Activated CD8-positive, alpha-beta T cell treated with anti-CD3 and anti-CD28 coated beads for 36 hours (primary cell): ENCODE measurements around the gene TRABD2A. TPM values are rescaled to one million over a fixed set of nuclear protein-coding genes. Genes with fewer than 3 reads are reported as not detected.

Source experiments
- ATAC-seq: fragments of 200-7000 bp; cut with Tn5 transposase; one replicate; pipeline ENCODE4 v1.10.0; 2021; ENCODE audit warnings: mild to moderate bottlenecking, moderate library complexity
- CTCF ChIA-PET: fragments of 350-600 bp; sonication (Branson Sonifier 250); formaldehyde crosslinking; loops from one replicate; lab custom pipeline; 2021; ENCODE audit warnings: antibody characterized with exemption; lab: Charles Lee
- POLR2A ChIA-PET: fragments of 350-600 bp; sonication (Branson Sonifier 250); formaldehyde crosslinking; loops from one replicate; lab custom pipeline; 2021; ENCODE audit warnings: antibody characterized with exemption; lab: Charles Lee
- DNase-seq: peaks from one replicate; pipeline ENCODE4 v3.0.0-alpha.2; 2020
- H3K27ac Mint-ChIP-seq: one replicate; pipeline ENCODE4 v1.8.0; 2021; ENCODE audit warnings: mild to moderate bottlenecking, mixed read lengths
- H3K27me3 Mint-ChIP-seq: one replicate; pipeline ENCODE4 v1.8.0; 2021; ENCODE audit warnings: mixed read lengths
- H3K36me3 Mint-ChIP-seq: one replicate; pipeline ENCODE4 v1.8.0; 2021; ENCODE audit warnings: low read depth, mixed read lengths
- H3K4me1 Mint-ChIP-seq: one replicate; pipeline ENCODE4 v1.8.0; 2021; ENCODE audit warnings: low read depth, mixed read lengths
- H3K4me3 Mint-ChIP-seq: one replicate; pipeline ENCODE4 v1.8.0; 2021; ENCODE audit warnings: mild to moderate bottlenecking, moderate library complexity, mixed read lengths
- H3K9me3 Mint-ChIP-seq: one replicate; pipeline ENCODE4 v1.8.0; 2021; ENCODE audit warnings: mixed read lengths
- intact Hi-C: fragments of 100-400 bp; cut with micrococcal nuclease; formaldehyde crosslinking; loops from one replicate; pipeline ENCODE4 v1.10.0; 2022
- total RNA-seq, 2 experiments: library from RNA; stranded (reverse); gene quantifications; one replicate each; pipeline ENCODE4 v1.2.3, GENCODE V29; 2021
- TF ChIP-seq, protein P1 (sequence below): fragments of 200-600 bp; IDR thresholded peaks from one replicate; pipeline ENCODE4 v1.8.0; 2022; ENCODE audit warnings: antibody characterized with exemption, mild to moderate bottlenecking

TRABD2A gene
- total RNA-seq, 2 experiments from 2014 or later, result 56.3 to 56.4 TPM

GRCh38 chr2:84894131-84894586, 13.3 kb upstream of the TRABD2A start:
- TF ChIP-seq, protein P1, sequence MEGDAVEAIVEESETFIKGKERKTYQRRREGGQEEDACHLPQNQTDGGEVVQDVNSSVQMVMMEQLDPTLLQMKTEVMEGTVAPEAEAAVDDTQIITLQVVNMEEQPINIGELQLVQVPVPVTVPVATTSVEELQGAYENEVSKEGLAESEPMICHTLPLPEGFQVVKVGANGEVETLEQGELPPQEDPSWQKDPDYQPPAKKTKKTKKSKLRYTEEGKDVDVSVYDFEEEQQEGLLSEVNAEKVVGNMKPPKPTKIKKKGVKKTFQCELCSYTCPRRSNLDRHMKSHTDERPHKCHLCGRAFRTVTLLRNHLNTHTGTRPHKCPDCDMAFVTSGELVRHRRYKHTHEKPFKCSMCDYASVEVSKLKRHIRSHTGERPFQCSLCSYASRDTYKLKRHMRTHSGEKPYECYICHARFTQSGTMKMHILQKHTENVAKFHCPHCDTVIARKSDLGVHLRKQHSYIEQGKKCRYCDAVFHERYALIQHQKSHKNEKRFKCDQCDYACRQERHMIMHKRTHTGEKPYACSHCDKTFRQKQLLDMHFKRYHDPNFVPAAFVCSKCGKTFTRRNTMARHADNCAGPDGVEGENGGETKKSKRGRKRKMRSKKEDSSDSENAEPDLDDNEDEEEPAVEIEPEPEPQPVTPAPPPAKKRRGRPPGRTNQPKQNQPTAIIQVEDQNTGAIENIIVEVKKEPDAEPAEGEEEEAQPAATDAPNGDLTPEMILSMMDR, result no peak
- H3K9me3 Mint-ChIP-seq, result no peaks in the 10 kb centered on the region
- peak overlapping the region; percentile 77 for H3K27ac Mint-ChIP-seq
- no peaks in the 10 kb centered on the region for H3K27me3 Mint-ChIP-seq
- peaks cover 57% of the 10 kb centered on the region for H3K4me1 Mint-ChIP-seq
- intact Hi-C loops, result no loop called here
- DNase-seq (peak; percentile 41), ATAC-seq (peak; percentile 18)
- CTCF ChIA-PET, result interaction anchor here (0.8 to 3.0 kb wide), 4 partner anchors 12 to 124 kb away, joined by 3 to 17 read pairs (median 6); no protein-coding TSS in a partner anchor
- POLR2A ChIA-PET, result interaction anchor here (0.9 to 2.8 kb wide), 8 partner anchors 10 to 115 kb away, joined by 3 to 23 read pairs (median 4); partner anchors contain the start of genes TMSB10 and TRABD2A
- H3K4me3 Mint-ChIP-seq, result peak overlapping the region; percentile 27
- H3K36me3 Mint-ChIP-seq, result no peaks in the 10 kb centered on the region

GRCh38 chr2:84891355-84892010, 10.6 kb upstream of the TRABD2A start:
- TF ChIP-seq, protein P1, result no peak
- no peak overlapping the region for H3K27ac Mint-ChIP-seq
- ATAC-seq (no peak), DNase-seq (no peak)
- no peaks in the 10 kb centered on the region for H3K9me3 Mint-ChIP-seq
- H3K36me3 Mint-ChIP-seq, result no peaks in the 10 kb centered on the region
- ChIA-PET CTCF (interaction anchor here (1.1 kb wide), 2 partner anchors 9 to 34 kb away, joined by 3 to 4 read pairs; no protein-coding TSS in a partner anchor), POLR2A (interaction anchor here (1.5 kb wide), 1 partner anchor 15 kb away, joined by 8 read pairs; the partner anchor contains the start of gene TMSB10)
- intact Hi-C loops, result no loop called here
- H3K27me3 Mint-ChIP-seq, result no peaks in the 10 kb centered on the region
- H3K4me3 Mint-ChIP-seq, result no peak overlapping the region
- peaks cover 60% of the 10 kb centered on the region for H3K4me1 Mint-ChIP-seq

DNA sequence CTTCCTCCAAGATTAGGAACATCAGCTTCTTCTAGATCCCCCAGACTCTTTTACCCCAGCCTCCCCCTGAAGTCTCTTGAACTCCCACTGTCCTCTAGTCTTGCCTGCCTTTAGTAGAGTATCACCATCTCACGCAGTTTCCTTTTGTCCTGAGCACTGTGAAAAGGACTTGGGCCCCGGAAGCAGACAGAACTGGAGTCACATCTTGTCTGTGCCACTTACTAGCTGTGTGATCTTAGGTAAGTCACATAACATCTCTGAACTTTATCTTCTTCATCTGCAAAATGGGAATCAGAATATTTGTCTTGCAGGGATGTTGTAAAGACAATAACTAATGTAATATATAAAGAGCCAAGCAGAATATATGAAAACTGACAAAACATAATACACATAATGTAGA, 8.4 kb upstream of the TRABD2A start:
- ChIA-PET POLR2A (interaction anchor here (0.9 to 4.6 kb wide), 14 partner anchors 9 to 374 kb away, joined by 3 to 55 read pairs (median 6); partner anchors contain the start of genes TMSB10 and TRABD2A), CTCF (interaction anchor here (0.8 to 6.5 kb wide), 9 partner anchors 9 to 396 kb away, joined by 3 to 60 read pairs (median 7); partner anchors contain the start of gene TRABD2A)
- Mint-ChIP-seq H3K4me3 (peak overlapping the region; percentile 68), H3K27ac (peak overlapping the region; percentile 92), H3K27me3 (no peaks in the 10 kb centered on the region), H3K4me1 (peaks cover 59% of the 10 kb centered on the region), H3K9me3 (no peaks in the 10 kb centered on the region), H3K36me3 (no peaks in the 10 kb centered on the region)
- TF ChIP-seq, protein P1, result no peak
- no peak for DNase-seq
- ATAC-seq, result peak; percentile 46
- intact Hi-C loops, result loop anchor here (2.0 kb wide), 1 partner anchor 15 kb away; the partner anchor contains the start of gene TMSB10

GRCh38 chr2:84888401-84889276, 7.8 kb upstream of the TRABD2A start:
- TF ChIP-seq, protein P1, result no peak
- peak; percentile 79 for DNase-seq
- Mint-ChIP-seq H3K4me1 (peaks cover 60% of the 10 kb centered on the region), H3K27ac (peak overlapping the region; percentile 92), H3K36me3 (no peaks in the 10 kb centered on the region), H3K27me3 (no peaks in the 10 kb centered on the region), H3K9me3 (no peaks in the 10 kb centered on the region), H3K4me3 (peak overlapping the region; percentile 68)
- CTCF ChIA-PET, result interaction anchor here (0.7 to 6.5 kb wide), 10 partner anchors 8 to 395 kb away, joined by 3 to 60 read pairs (median 5); partner anchors contain the start of gene TRABD2A
- intact Hi-C loops, result loop anchor here (2.0 kb wide), 1 partner anchor 16 kb away; the partner anchor contains the start of gene TMSB10
- POLR2A ChIA-PET, result interaction anchor here (0.9 to 4.6 kb wide), 15 partner anchors 8 to 374 kb away, joined by 3 to 55 read pairs (median 5); partner anchors contain the start of genes TMSB10 and TRABD2A
- ATAC-seq, result peak; percentile 93
